GM21367 (cell line): ENCODE measurements around the gene CCDC187.

Experiments used
- ATAC-seq: cut with Tn5 transposase; IDR thresholded peaks from one replicate; pipeline ENCODE4 v1.9.1; 2021; ENCODE audit not compliant: unreplicated experiment

Gene CCDC187

GRCh38 chr9:136211441-136212344 is 92.2 kb downstream of the CCDC187 start:
- ATAC-seq: no peak

GRCh38 chr9:136211006-136211405 is 92.9 kb downstream of the CCDC187 start:
- ATAC-seq: no peak

GRCh38 chr9:136210276-136210675 is 93.6 kb downstream of the CCDC187 start:
- no peak for ATAC-seq

GRCh38 chr9:136209786-136210185 is 94.1 kb downstream of the CCDC187 start:
- no peak for ATAC-seq

- no peak for ATAC-seq
Observed at GRCh38 chr9:136209232-136209631, 94.7 kb downstream of the CCDC187 start.

- no peak for ATAC-seq
Observed at GRCh38 chr9:136208675-136209074, 95.2 kb downstream of the CCDC187 start.

GRCh38 chr9:136207616-136208015 is 96.3 kb downstream of the CCDC187 start:
- ATAC-seq: no peak

GRCh38 chr9:136206602-136207275 is 97.2 kb downstream of the CCDC187 start:
- no peak for ATAC-seq

GRCh38 chr9:136205707-136205992 is 98.2 kb downstream of the CCDC187 start:
- no peak for ATAC-seq

GRCh38 chr9:136204838-136205706 is 98.8 kb downstream of the CCDC187 start, which contains the start of gene LHX3:
TSS of gene LHX3 (minus strand) at chr9:136205128. CDS start at chr9:136205012, 116 bp downstream.
- ATAC-seq: no peak

GRCh38 chr9:136204145-136204805 is 99.6 kb downstream of the CCDC187 start:
- no peak for ATAC-seq

GRCh38 chr9:136203408-136204144 is 100.3 kb downstream of the CCDC187 start:
- no peak for ATAC-seq

GRCh38 chr9:136202454-136203407 is 101.2 kb downstream of the CCDC187 start:
- no peak for ATAC-seq

GRCh38 chr9:136201609-136202453 is 102.1 kb downstream of the CCDC187 start:
- no peak for ATAC-seq

- ATAC-seq: no peak
Observed at GRCh38 chr9:136201174-136201573, 102.7 kb downstream of the CCDC187 start.

GRCh38 chr9:136200424-136200823 is 103.5 kb downstream of the CCDC187 start:
- no peak for ATAC-seq
